ENCODE measurements around the gene TAF8. TPM values are rescaled to one million over a fixed set of nuclear protein-coding genes. Genes with fewer than 3 reads are reported as not detected.

Gene TAF8
- total RNA-seq, 1 donor from 2014 or later: 35.1 TPM

- no peak for TF ChIP-seq CTCF (IDR thresholded peaks at IDR 0.05)
- H3K4me3 ChIP-seq: no peak overlapping the region
- H3K4me1 ChIP-seq: no peaks in the 10 kb centered on the region
- H3K36me3 ChIP-seq: peaks cover 99% of the 10 kb centered on the region
- no peak overlapping the region for H3K27ac ChIP-seq
- intact Hi-C loops (cut with DNase I): no loop called here
- H3K27me3 ChIP-seq (ENCODE audit: low read depth): no peaks in the 10 kb centered on the region
- ATAC-seq (no peak), DNase-seq (no peak)
- H3K9me3 ChIP-seq: no peaks in the 10 kb centered on the region
These were observed 9.4 kb downstream of the TAF8 start for GRCh38 chr6:42059743-42060142.

- no peak for TF ChIP-seq CTCF (IDR thresholded peaks at IDR 0.05)
- DNase-seq (no peak), ATAC-seq (no peak)
- Histone ChIP-seq H3K4me3 (no peak overlapping the region), H3K27me3 (ENCODE audit: low read depth) (no peaks in the 10 kb centered on the region), H3K9me3 (no peaks in the 10 kb centered on the region), H3K36me3 (peaks cover 98% of the 10 kb centered on the region), H3K27ac (no peak overlapping the region), H3K4me1 (no peaks in the 10 kb centered on the region)
- intact Hi-C loops (cut with DNase I): no loop called here
These were observed 15.9 kb downstream of the TAF8 start for GRCh38 chr6:42066156-42066675.

- Histone ChIP-seq H3K27me3 (ENCODE audit: low read depth) (no peaks in the 10 kb centered on the region), H3K4me3 (no peak overlapping the region), H3K9me3 (no peaks in the 10 kb centered on the region), H3K4me1 (no peaks in the 10 kb centered on the region), H3K27ac (no peak overlapping the region), H3K36me3 (peaks cover 99% of the 10 kb centered on the region)
- DNase-seq (no peak), ATAC-seq (no peak)
- no peak for TF ChIP-seq CTCF (IDR thresholded peaks at IDR 0.05)
- intact Hi-C loops (cut with DNase I): no loop called here
These were observed 17.8 kb downstream of the TAF8 start for GRCh38 chr6:42068173-42068572.

- intact Hi-C loops (cut with DNase I): no loop called here
- Histone ChIP-seq H3K9me3 (no peaks in the 10 kb centered on the region), H3K4me3 (no peak overlapping the region), H3K27me3 (ENCODE audit: low read depth) (no peaks in the 10 kb centered on the region), H3K4me1 (no peaks in the 10 kb centered on the region), H3K36me3 (peaks cover 99% of the 10 kb centered on the region), H3K27ac (no peak overlapping the region)
- DNase-seq (no peak), ATAC-seq (no peak)
- no peak for TF ChIP-seq CTCF (IDR thresholded peaks at IDR 0.05)
These were observed 18.7 kb downstream of the TAF8 start for GRCh38 chr6:42068872-42069522.

GRCh38 chr6:42071881-42072583, 21.7 kb downstream of the TAF8 start:
- intact Hi-C loops (cut with DNase I): loop anchor here (10.0 kb wide), 1 partner anchor 93 kb away; no protein-coding TSS in a partner anchor
- DNase-seq: no peak
- Histone ChIP-seq H3K9me3 (no peaks in the 10 kb centered on the region), H3K27ac (no peak overlapping the region), H3K36me3 (peaks cover 95% of the 10 kb centered on the region), H3K4me3 (no peak overlapping the region), H3K27me3 (ENCODE audit: low read depth) (no peaks in the 10 kb centered on the region), H3K4me1 (peaks cover 7% of the 10 kb centered on the region)
- no peak for ATAC-seq
- no peak for TF ChIP-seq CTCF (IDR thresholded peaks at IDR 0.05)

All from lower lobe of right lung (tissue), 2 donors.